HCT116 (cell line): ENCODE measurements around the gene SYF2. TPM values are rescaled to one million over a fixed set of nuclear protein-coding genes. Genes with fewer than 3 reads are reported as not detected.

ENCODE experiments used
- ATAC-seq: fragments of 200-7000 bp; cut with Tn5 transposase; 2 replicates; pipeline ENCODE4 v1.9.1; 2020; ENCODE audit warnings: mild to moderate bottlenecking, moderate library complexity
- BruUV-seq: library from RNA; stranded (reverse); fragments of 400-500 nt; replicated peaks from 2 replicates; lab custom pipeline; 2021; lab: Mats Ljungman, UMichigan
- CTCF ChIA-PET: fragments of 300-600 bp; sonication (Branson Sonifier 250); formaldehyde crosslinking; loops from one replicate; lab custom pipeline; 2021; ENCODE audit warnings: antibody characterized with exemption; lab: Charles Lee
- POLR2A ChIA-PET: fragments of 300-600, 350-600 bp; sonication (Branson Sonifier 250); formaldehyde crosslinking; loops from one replicate; lab custom pipeline; 2021; ENCODE audit warnings: antibody characterized with exemption; lab: Charles Lee
- RAD21 ChIA-PET, 2 experiments: fragments of 300-600 bp; sonication (Branson Sonifier 250); formaldehyde crosslinking; loops; one replicate each; lab custom pipeline; 2023; ENCODE audit warnings: low total read pairs in 2 of 2; ENCODE audit not compliant: uncharacterized antibody in 2 of 2, unreplicated experiment in 2 of 2, low non-redundant PET in 1 of 2; lab: Charles Lee
- DNase-seq: peaks from one replicate; pipeline ENCODE4 v3.0.0-alpha.2; 2010; ENCODE audit warnings: low read depth, low spot score
- H2AFZ ChIP-seq: fragments of 200-600 bp; shearing (Covaris generic), sonication (generic); 2 replicates; pipeline ENCODE4 v1.6.1; 2017; ENCODE audit warnings: low read depth, mixed run types, mixed read lengths, antibody characterized with exemption, low read length; ENCODE audit not compliant: poor library complexity, severe bottlenecking
- H3K27ac ChIP-seq: 2 replicates; pipeline ENCODE4 v1.5.1; 2012; ENCODE audit warnings: low read depth, low read length
- H3K27me3 ChIP-seq: fragments of 200-600 bp; sonication (generic); 2 replicates; pipeline ENCODE4 v1.6.1; 2016; ENCODE audit warnings: mixed run types, low read length, mixed read lengths; ENCODE audit not compliant: insufficient read depth
- H3K36me3 ChIP-seq, 2 experiments: fragments of 200-500 bp in 1 of 2; fragments of 200-600 bp in 1 of 2; sonication (Bioruptor generic) in 1 of 2; sonication (generic) in 1 of 2; 2 replicates each; pipeline versions ENCODE4 v1.5.1 to v1.6.1; 2014 to 2016; ENCODE audit warnings: low read length in 2 of 2, inconsistent platforms in 1 of 2, mixed read lengths in 1 of 2, mixed run types in 1 of 2; ENCODE audit not compliant: insufficient read depth in 2 of 2, control insufficient read depth in 1 of 2
- H3K4me1 ChIP-seq, 2 experiments: fragments of 200-600 bp in 1 of 2; sonication (generic) in 1 of 2; 2 replicates each; pipeline versions ENCODE4 v1.5.1 to v1.6.1; 2012 to 2017; ENCODE audit warnings: low read length in 2 of 2, inconsistent platforms in 1 of 2, mild to moderate bottlenecking in 1 of 2, mixed read lengths in 1 of 2, mixed run types in 1 of 2, moderate library complexity in 1 of 2; ENCODE audit not compliant: insufficient read depth in 2 of 2, control insufficient read depth in 1 of 2
- H3K4me2 ChIP-seq: fragments of 200-600 bp; sonication (generic); 2 replicates; pipeline ENCODE4 v1.6.1; 2017; ENCODE audit warnings: mixed run types, low read length, mixed read lengths
- H3K4me3 ChIP-seq, 2 experiments: fragments of 200-600 bp in 1 of 2; sonication (generic) in 1 of 2; replicated peaks in 1 of 2; 2 replicates each; pipeline ENCODE4 v1.5.1; 2011 to 2016; ENCODE audit warnings: low read length in 2 of 2, control low read depth in 1 of 2, low read depth in 1 of 2, mild to moderate bottlenecking in 1 of 2, mixed read lengths in 1 of 2, mixed run types in 1 of 2
- H3K79me2 ChIP-seq: fragments of 200-600 bp; sonication (generic); 2 replicates; pipeline ENCODE4 v1.6.1; 2017; ENCODE audit warnings: mild to moderate bottlenecking, mixed run types, low read length, moderate library complexity, mixed read lengths; ENCODE audit not compliant: insufficient read depth
- H3K9ac ChIP-seq: fragments of 200-600 bp; sonication (generic); 2 replicates; pipeline ENCODE4 v1.6.1; 2016; ENCODE audit warnings: low read length, mixed read lengths
- H3K9me2 ChIP-seq: fragments of 200-600 bp; sonication (generic), shearing (Covaris generic); 2 replicates; pipeline ENCODE4 v1.6.1; 2017; ENCODE audit warnings: mixed run types, mild to moderate bottlenecking, moderate library complexity; ENCODE audit not compliant: insufficient read depth
- H3K9me3 ChIP-seq, 2 experiments: fragments of 200-500 bp in 1 of 2; fragments of 200-600 bp in 1 of 2; sonication (Bioruptor generic) in 1 of 2; sonication (generic) in 1 of 2; 2 replicates each; pipeline ENCODE4 v1.6.1; 2014 to 2017; ENCODE audit warnings: low read length in 2 of 2, mixed read lengths in 2 of 2, inconsistent platforms in 1 of 2, low read depth in 1 of 2, mild to moderate bottlenecking in 1 of 2, mixed run types in 1 of 2, moderate library complexity in 1 of 2; ENCODE audit not compliant: control insufficient read depth in 1 of 2, insufficient read depth in 1 of 2
- H4K20me1 ChIP-seq: fragments of 200-600 bp; sonication (generic), shearing (Covaris generic); 2 replicates; pipeline ENCODE4 v1.6.1; 2017; ENCODE audit warnings: mixed run types, mild to moderate bottlenecking, moderate library complexity; ENCODE audit not compliant: insufficient read depth
- ATF3 ChIP-seq: IDR thresholded peaks from 2 replicates; pipeline ENCODE4 v1.6.1; 2012
- CBX3 ChIP-seq: IDR thresholded peaks from 2 replicates; pipeline ENCODE4 v1.6.1; 2012; ENCODE audit warnings: low read depth
- CEBPB ChIP-seq: IDR thresholded peaks from 2 replicates; pipeline ENCODE4 v1.6.1; 2012; ENCODE audit warnings: low read depth
- CTCF ChIP-seq, 3 experiments: fragments of 200-600 bp in 1 of 3; sonication (generic) in 1 of 3; IDR thresholded peaks in 2 of 3; conservative IDR thresholded peaks in 1 of 3; 2 replicates each; pipeline ENCODE4 v1.5.1; 2012 to 2017; ENCODE audit warnings: low read depth in 2 of 3, low read length in 2 of 3, antibody characterized with exemption in 1 of 3, borderline replicate concordance in 1 of 3, control low read depth in 1 of 3, mild to moderate bottlenecking in 1 of 3, mixed read lengths in 1 of 3, mixed run types in 1 of 3, moderate library complexity in 1 of 3; ENCODE audit not compliant: insufficient read depth in 1 of 3
- EGR1 ChIP-seq: IDR thresholded peaks from 2 replicates; pipeline ENCODE4 v1.6.1; 2012; ENCODE audit warnings: low read depth
- ELF1 ChIP-seq: IDR thresholded peaks from 2 replicates; pipeline ENCODE4 v1.6.1; 2012; ENCODE audit warnings: low read depth, borderline replicate concordance
- EZH2 ChIP-seq: fragments of 200-600 bp; sonication (generic); IDR thresholded peaks from 2 replicates; pipeline ENCODE4 v1.6.1; 2017; ENCODE audit warnings: antibody characterized with exemption, mixed run types
- EZH2phosphoT487 ChIP-seq: fragments of 200-600 bp; IDR thresholded peaks from 2 replicates; pipeline ENCODE4 v1.6.1; 2018; ENCODE audit warnings: antibody characterized with exemption, borderline replicate concordance
- FOSL1 ChIP-seq: IDR thresholded peaks from 2 replicates; pipeline ENCODE4 v1.6.1; 2012; ENCODE audit warnings: low read depth
- JUND ChIP-seq: IDR thresholded peaks from 2 replicates; pipeline ENCODE4 v1.6.1; 2012
- MAX ChIP-seq: IDR thresholded peaks from 2 replicates; pipeline ENCODE4 v1.6.1; 2012
- POLR2A ChIP-seq: IDR thresholded peaks from 2 replicates; pipeline ENCODE4 v1.7.0; 2011; ENCODE audit warnings: borderline replicate concordance; ENCODE audit not compliant: insufficient read depth, insufficient read length; ENCODE audit errors: extremely low read depth
- REST ChIP-seq: IDR thresholded peaks from 2 replicates; pipeline ENCODE4 v1.6.1; 2012; ENCODE audit warnings: low read depth
- SIN3A ChIP-seq: IDR thresholded peaks from 2 replicates; pipeline ENCODE4 v1.6.1; 2012; ENCODE audit warnings: low read depth
- SP1 ChIP-seq: IDR thresholded peaks from 2 replicates; pipeline ENCODE4 v1.6.1; 2012; ENCODE audit warnings: low read depth
- SRF ChIP-seq: IDR thresholded peaks from 2 replicates; pipeline ENCODE4 v1.6.1; 2012; ENCODE audit warnings: low read depth
- TCF7L2 ChIP-seq: IDR thresholded peaks from 2 replicates; pipeline ENCODE4 v1.7.0; 2011; ENCODE audit warnings: borderline replicate concordance, inconsistent platforms; ENCODE audit not compliant: insufficient read depth, insufficient read length; ENCODE audit errors: extremely low read depth
- YY1 ChIP-seq: IDR thresholded peaks from 2 replicates; pipeline ENCODE4 v1.6.1; 2011; ENCODE audit warnings: low read length, low read depth, moderate library complexity, mild to moderate bottlenecking; ENCODE audit not compliant: insufficient replicate concordance; ENCODE audit errors: extremely low read depth
- ZBTB33 ChIP-seq: IDR thresholded peaks from 2 replicates; pipeline ENCODE4 v1.6.1; 2011; ENCODE audit warnings: mild to moderate bottlenecking, low read length, moderate library complexity; ENCODE audit not compliant: insufficient replicate concordance; ENCODE audit errors: extremely low read depth
- ZFX ChIP-seq: fragments of 450-650 bp; IDR thresholded peaks from 2 replicates; pipeline ENCODE4 v1.6.1; 2017
- intact Hi-C: fragments of 100-400 bp; cut with micrococcal nuclease; formaldehyde crosslinking; loops from 2 replicates; pipeline ENCODE4 v1.10.0; 2022
- total RNA-seq: library from RNA; stranded (reverse); gene quantifications from one replicate; pipeline ENCODE4 v1.2.1, GENCODE V29; 2021; ENCODE audit not compliant: unreplicated experiment

The SYF2 gene
- total RNA-seq, 1 experiment from 2014 or later, result 40.4 TPM

GRCh38 chr1:25196830-25197229 is 35.5 kb downstream of the SYF2 start:
- Histone ChIP-seq H3K9ac (no peak overlapping the region), H4K20me1 (no peaks in the 10 kb centered on the region), H3K4me1 (peaks cover 0 to 6% of the 10 kb centered on the region in 2 experiments; a peak in 1 of 4 replicates), H3K9me3 (no peaks in the 10 kb centered on the region), H3K27ac (no peak overlapping the region), H3K36me3 (no peaks in the 10 kb centered on the region), H3K9me2 (no peaks in the 10 kb centered on the region), H3K79me2 (no peaks in the 10 kb centered on the region), H2AFZ (no peak overlapping the region), H3K4me2 (no peak overlapping the region), H3K27me3 (no peaks in the 10 kb centered on the region), H3K4me3 (no peak overlapping the region)
- BruUV-seq, result no TSS peak
- DNase-seq (no peak), ATAC-seq (no peak)
- TF ChIP-seq FOSL1 (no peak), REST (no peak), SRF (no peak), YY1 (no peak), JUND (no peak), TCF7L2 (no peak), EZH2phosphoT487 (no peak), EZH2 (no peak), MAX (no peak), SIN3A (no peak), EGR1 (no peak), ATF3 (no peak), ZBTB33 (no peak), CBX3 (no peak), CEBPB (no peak), CTCF (IDR thresholded peaks at IDR 0.05 in 2 of 3, conservative IDR thresholded peaks at IDR 0.05 in 1 of 3; ENCODE audit: borderline replicate concordance in 1 of 3, insufficient read depth in 1 of 3, low read depth in 2 of 3, low read length in 2 of 3) (no peak), SP1 (no peak), ELF1 (no peak), POLR2A (no peak), ZFX (no peak)
- ChIA-PET RAD21 (no interaction called here), POLR2A (no interaction called here), CTCF (no interaction called here)
- intact Hi-C loops, result no loop called here
